ENCODE measurements around the gene RYR3. TPM values are rescaled to one million over a fixed set of nuclear protein-coding genes. Genes with fewer than 3 reads are reported as not detected.
"Not testable (repeated sequence)": the region's sequence is repeated elsewhere in the genome, so short reads cannot be mapped to it uniquely, and the experiment has no call there.

RYR3 gene
- total and polyA plus RNA-seq, 2 donors (not counting 1 experiment from before 2014, with no cell fraction given): 0.17 TPM; not detected in 1

DNA sequence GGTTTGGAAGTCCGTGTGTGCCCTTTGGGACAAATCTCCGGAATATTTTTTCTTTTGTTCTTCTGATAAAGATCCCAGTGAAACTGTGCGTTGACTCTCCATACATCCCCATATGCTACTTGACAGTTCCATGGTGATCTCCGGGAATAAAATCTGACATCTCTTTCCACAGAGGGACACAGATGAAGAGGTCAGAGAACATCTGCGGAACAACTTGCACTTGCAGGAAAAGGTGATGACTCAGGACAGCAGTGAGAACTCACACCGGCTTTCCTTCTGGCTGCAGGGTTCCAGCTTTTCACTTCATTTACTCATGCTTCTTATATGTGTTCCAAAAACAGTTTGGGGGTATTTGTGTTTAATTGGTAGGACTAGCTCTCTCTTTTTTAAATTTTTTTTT, 500.0 kb downstream of the RYR3 start:
- no peaks in the 10 kb centered on the region for H4K20me1 ChIP-seq (ENCODE audit: control insufficient read depth, extremely low read depth, insufficient read depth, low read length)
- H3K4me2 ChIP-seq (ENCODE audit: extremely low read depth, insufficient read depth, low read length): no peak overlapping the region
- no peaks in the 10 kb centered on the region for H3K9me3 ChIP-seq (ENCODE audit: control insufficient read depth, insufficient read depth, low read depth, low read length)
- no peaks in the 10 kb centered on the region for H3K36me3 ChIP-seq (ENCODE audit: control insufficient read depth, insufficient read depth, low read length)
- H3K79me2 ChIP-seq (ENCODE audit: control insufficient read depth, insufficient read depth, low read length): no peaks in the 10 kb centered on the region
- H2AFZ ChIP-seq (ENCODE audit: low read length): no peak overlapping the region
- H3K27me3 ChIP-seq (ENCODE audit: control insufficient read depth, insufficient read depth, low read length): peaks cover 5% of the 10 kb centered on the region
- H3K27ac ChIP-seq (ENCODE audit: insufficient read depth, low read length): no peak overlapping the region
- H3K4me1 ChIP-seq (ENCODE audit: control insufficient read depth, extremely low read depth, insufficient read depth, low read length): no peaks in the 10 kb centered on the region
- no peak overlapping the region for H3K9ac ChIP-seq (ENCODE audit: insufficient read depth, low read length)
- DNase-seq (ENCODE audit: low read depth in 2 of 2): no peak
- no peak for TF ChIP-seq EZH2 (IDR thresholded peaks at IDR 0.05; ENCODE audit: low read length, missing control alignments)
- TF ChIP-seq, protein P1, sequence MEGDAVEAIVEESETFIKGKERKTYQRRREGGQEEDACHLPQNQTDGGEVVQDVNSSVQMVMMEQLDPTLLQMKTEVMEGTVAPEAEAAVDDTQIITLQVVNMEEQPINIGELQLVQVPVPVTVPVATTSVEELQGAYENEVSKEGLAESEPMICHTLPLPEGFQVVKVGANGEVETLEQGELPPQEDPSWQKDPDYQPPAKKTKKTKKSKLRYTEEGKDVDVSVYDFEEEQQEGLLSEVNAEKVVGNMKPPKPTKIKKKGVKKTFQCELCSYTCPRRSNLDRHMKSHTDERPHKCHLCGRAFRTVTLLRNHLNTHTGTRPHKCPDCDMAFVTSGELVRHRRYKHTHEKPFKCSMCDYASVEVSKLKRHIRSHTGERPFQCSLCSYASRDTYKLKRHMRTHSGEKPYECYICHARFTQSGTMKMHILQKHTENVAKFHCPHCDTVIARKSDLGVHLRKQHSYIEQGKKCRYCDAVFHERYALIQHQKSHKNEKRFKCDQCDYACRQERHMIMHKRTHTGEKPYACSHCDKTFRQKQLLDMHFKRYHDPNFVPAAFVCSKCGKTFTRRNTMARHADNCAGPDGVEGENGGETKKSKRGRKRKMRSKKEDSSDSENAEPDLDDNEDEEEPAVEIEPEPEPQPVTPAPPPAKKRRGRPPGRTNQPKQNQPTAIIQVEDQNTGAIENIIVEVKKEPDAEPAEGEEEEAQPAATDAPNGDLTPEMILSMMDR (conservative IDR thresholded peaks at IDR 0.05 in 1 of 2, IDR thresholded peaks at IDR 0.05 in 1 of 2; ENCODE audit: low read depth in 1 of 2, low read length in 2 of 2): no peak
- H3K4me3 ChIP-seq (replicated peaks in 1 of 4; ENCODE audit: control extremely low read depth in 1 of 4, insufficient read depth in 1 of 4, low read depth in 3 of 4, low read length in 4 of 4): no peak overlapping the region

DNA sequence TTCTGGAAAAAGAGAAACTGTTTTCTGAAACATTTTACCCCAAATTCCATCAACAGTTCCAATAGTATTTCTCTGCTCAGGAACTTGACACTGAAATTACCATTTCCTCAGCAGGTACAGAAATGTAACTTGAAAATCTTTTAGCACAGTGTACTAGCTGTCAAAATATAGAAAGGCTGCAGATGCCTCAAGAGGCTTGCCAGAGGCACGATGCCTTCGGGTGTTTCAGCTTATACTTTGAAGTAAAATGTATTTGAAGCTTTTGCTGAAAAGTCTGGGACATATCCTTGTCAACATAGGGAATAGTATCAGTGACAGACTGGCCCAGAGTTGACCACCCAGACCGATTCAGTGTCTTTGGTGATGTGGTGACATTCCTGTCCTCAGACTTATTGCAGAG, 503.1 kb downstream of the RYR3 start:
- DNase-seq (ENCODE audit: low read depth in 2 of 2): no peak
- Histone ChIP-seq H3K4me2 (ENCODE audit: extremely low read depth, insufficient read depth, low read length) (no peak overlapping the region), H4K20me1 (ENCODE audit: control insufficient read depth, extremely low read depth, insufficient read depth, low read length) (no peaks in the 10 kb centered on the region), H3K9ac (ENCODE audit: insufficient read depth, low read length) (no peak overlapping the region), H3K27ac (ENCODE audit: insufficient read depth, low read length) (no peak overlapping the region), H3K9me3 (ENCODE audit: control insufficient read depth, insufficient read depth, low read depth, low read length) (no peaks in the 10 kb centered on the region), H3K36me3 (ENCODE audit: control insufficient read depth, insufficient read depth, low read length) (no peaks in the 10 kb centered on the region), H3K4me1 (ENCODE audit: control insufficient read depth, extremely low read depth, insufficient read depth, low read length) (no peaks in the 10 kb centered on the region), H3K79me2 (ENCODE audit: control insufficient read depth, insufficient read depth, low read length) (no peaks in the 10 kb centered on the region), H3K4me3 (replicated peaks in 1 of 4; ENCODE audit: control extremely low read depth in 1 of 4, insufficient read depth in 1 of 4, low read depth in 3 of 4, low read length in 4 of 4) (no peak overlapping the region), H2AFZ (ENCODE audit: low read length) (no peak overlapping the region), H3K27me3 (ENCODE audit: control insufficient read depth, insufficient read depth, low read length) (peaks cover 5% of the 10 kb centered on the region)
- TF ChIP-seq EZH2 (IDR thresholded peaks at IDR 0.05; ENCODE audit: low read length, missing control alignments): no peak
- TF ChIP-seq, protein P1 (conservative IDR thresholded peaks at IDR 0.05 in 1 of 2, IDR thresholded peaks at IDR 0.05 in 1 of 2; ENCODE audit: low read depth in 1 of 2, low read length in 2 of 2): no peak

DNA sequence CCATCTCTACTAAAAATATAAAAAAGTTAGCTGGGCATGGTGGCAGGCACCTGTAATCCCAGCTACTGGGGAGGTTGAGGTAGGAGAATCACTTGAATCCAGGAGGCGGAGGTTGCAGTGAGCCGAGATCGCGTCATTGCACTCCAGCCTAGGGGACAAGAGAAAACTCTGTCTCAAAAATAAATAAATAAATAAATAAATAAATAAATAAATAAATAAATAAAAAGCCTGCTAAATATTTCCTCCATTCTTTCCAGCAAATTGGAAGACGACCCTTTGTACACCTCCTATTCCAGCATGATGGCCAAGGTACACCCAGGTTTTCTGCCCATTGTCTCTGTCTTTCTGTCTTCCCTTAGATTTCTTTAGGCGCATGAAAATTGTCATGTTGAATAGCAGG, 508.7 kb downstream of the RYR3 start:
- H4K20me1 ChIP-seq (ENCODE audit: control insufficient read depth, extremely low read depth, insufficient read depth, low read length); H3K27me3 ChIP-seq (ENCODE audit: control insufficient read depth, insufficient read depth, low read length); DNase-seq (ENCODE audit: low read depth in 2 of 2); H3K9ac ChIP-seq (ENCODE audit: insufficient read depth, low read length); H3K79me2 ChIP-seq (ENCODE audit: control insufficient read depth, insufficient read depth, low read length); H3K4me1 ChIP-seq (ENCODE audit: control insufficient read depth, extremely low read depth, insufficient read depth, low read length); H3K27ac ChIP-seq (ENCODE audit: insufficient read depth, low read length); H3K9me3 ChIP-seq (ENCODE audit: control insufficient read depth, insufficient read depth, low read depth, low read length); H3K36me3 ChIP-seq (ENCODE audit: control insufficient read depth, insufficient read depth, low read length); H2AFZ ChIP-seq (ENCODE audit: low read length); H3K4me2 ChIP-seq (ENCODE audit: extremely low read depth, insufficient read depth, low read length); H3K4me3 ChIP-seq (replicated peaks in 1 of 4; ENCODE audit: control extremely low read depth in 1 of 4, insufficient read depth in 1 of 4, low read depth in 3 of 4, low read length in 4 of 4): not testable (repeated sequence)
